Fibroblast of the aortic adventitia (primary cell): ENCODE data around the gene MARCHF11. TPM values are rescaled to one million over a fixed set of nuclear protein-coding genes. Genes with fewer than 3 reads are reported as not detected.

Experiments used
- DNase-seq: peaks from one replicate; pipeline ENCODE4 v3.0.0-alpha.2; 2010; ENCODE audit warnings: low read depth
- H3K4me3 ChIP-seq: 2 replicates; pipeline ENCODE4 v1.5.1; 2011; ENCODE audit warnings: low read depth, mild to moderate bottlenecking, control low read depth, low read length, moderate library complexity
- CTCF ChIP-seq: IDR thresholded peaks from 2 replicates; pipeline ENCODE4 v1.5.1; 2011; ENCODE audit warnings: mild to moderate bottlenecking, low read length, control low read depth, inconsistent platforms; ENCODE audit not compliant: insufficient read depth
- total RNA-seq: library from RNA; depleted of rRNA; stranded (reverse); fragments of >200 nt; gene quantifications from 2 replicates; pipeline ENCODE4 v1.2.3, GENCODE V29; 2012; ENCODE audit warnings: low replicate concordance

MARCHF11 gene
- total RNA-seq, 1 donor, result not detected

GRCh38 chr5:16135506-16135905 lies 44.1 kb downstream of the MARCHF11 start:
- no peak for DNase-seq
- H3K4me3 ChIP-seq, result no peak overlapping the region
- no peak for TF ChIP-seq CTCF

GRCh38 chr5:16135003-16135402 lies 44.6 kb downstream of the MARCHF11 start:
- no peak overlapping the region for H3K4me3 ChIP-seq
- no peak for DNase-seq
- TF ChIP-seq CTCF, result no peak

GRCh38 chr5:16134204-16134603 lies 45.4 kb downstream of the MARCHF11 start:
- no peak overlapping the region for H3K4me3 ChIP-seq
- no peak for TF ChIP-seq CTCF
- no peak for DNase-seq

- DNase-seq, result no peak
- no peak overlapping the region for H3K4me3 ChIP-seq
- no peak for TF ChIP-seq CTCF
Measured at GRCh38 chr5:16131878-16132277, 47.7 kb downstream of the MARCHF11 start.

- H3K4me3 ChIP-seq, result no peak overlapping the region
- no peak for DNase-seq
- no peak for TF ChIP-seq CTCF
Measured at GRCh38 chr5:16128944-16129343, 50.6 kb downstream of the MARCHF11 start.

- no peak for DNase-seq
- no peak for TF ChIP-seq CTCF
- no peak overlapping the region for H3K4me3 ChIP-seq
Measured at GRCh38 chr5:16127865-16128544, 51.6 kb downstream of the MARCHF11 start.

GRCh38 chr5:16120579-16120978 lies 59.0 kb downstream of the MARCHF11 start:
- no peak for DNase-seq
- TF ChIP-seq CTCF, result no peak
- no peak overlapping the region for H3K4me3 ChIP-seq
